PFSK-1 (cell line): ENCODE data around the gene PLCL2.

ENCODE experiments used
- REST ChIP-seq, 2 experiments: IDR thresholded peaks; 2 replicates each; pipeline versions ENCODE4 v1.6.1 to v1.8.0; 2011 to 2012; ENCODE audit warnings: low read depth in 2 of 2, low read length in 2 of 2, control low read depth in 1 of 2, inconsistent platforms in 1 of 2, mild to moderate bottlenecking in 1 of 2, moderate library complexity in 1 of 2; ENCODE audit not compliant: insufficient read depth in 1 of 2
- SIN3A ChIP-seq: IDR thresholded peaks from 2 replicates; pipeline ENCODE4 v1.6.1; 2012; ENCODE audit warnings: mild to moderate bottlenecking, low read length, moderate library complexity, borderline replicate concordance; ENCODE audit not compliant: insufficient read depth

GRCh38 chr3:17059989-17060550 lies 175.3 kb downstream of the PLCL2 start:
- no peak for TF ChIP-seq REST (IDR thresholded peaks at IDR 0.05; ENCODE audit: insufficient read depth in 1 of 2, low read depth in 2 of 2, low read length in 2 of 2)
- no peak for TF ChIP-seq SIN3A
